HL-60 (cell line): ENCODE data around the gene TAF1B.

Experiments used
- CTCF ChIP-seq: IDR thresholded peaks from one replicate; pipeline ENCODE4 v1.5.1; 2011; ENCODE audit warnings: low read length, control low read depth, inconsistent platforms; ENCODE audit not compliant: insufficient read depth
- POLR2AphosphoS5 ChIP-seq: IDR thresholded peaks from 2 replicates; pipeline ENCODE4 v1.6.1; 2012; ENCODE audit warnings: low read depth

- no peak for TF ChIP-seq POLR2AphosphoS5
- TF ChIP-seq CTCF, result no peak
Observed at GRCh38 chr2:9885036-9885684, 41.9 kb downstream of the TAF1B start.
